DND-41 (cell line): Measurements from ENCODE around the gene RNF215.
A peak's percentile ranks its signal among the peaks of the same experiment; 100 is the strongest.

Experiments used
- ATAC-seq: fragments of 200-7000 bp; cut with Tn5 transposase; 3 replicates; pipeline ENCODE4 v1.9.1; 2021; ENCODE audit warnings: low read depth; ENCODE audit not compliant: insufficient read depth
- DNase-seq: peaks from one replicate; pipeline ENCODE4 v3.0.0-alpha.2; 2020
- H2AFZ ChIP-seq: 2 replicates; pipeline ENCODE4 v1.6.0; 2012; ENCODE audit warnings: low read depth, low read length
- H3K27ac ChIP-seq: 2 replicates; pipeline ENCODE4 v1.5.1; 2012; ENCODE audit warnings: low read length, inconsistent platforms
- H3K27me3 ChIP-seq: fragments of 200-600 bp; sonication (generic); 2 replicates; pipeline ENCODE4 v1.6.0; 2012; ENCODE audit warnings: low read length, mild to moderate bottlenecking, inconsistent platforms; ENCODE audit not compliant: insufficient read depth, poor library complexity
- H3K36me3 ChIP-seq: 2 replicates; pipeline ENCODE4 v1.5.1; 2012; ENCODE audit warnings: low read length, inconsistent platforms; ENCODE audit not compliant: insufficient read depth
- H3K4me1 ChIP-seq: 2 replicates; pipeline ENCODE4 v1.5.1; 2012; ENCODE audit warnings: mild to moderate bottlenecking, low read length; ENCODE audit not compliant: insufficient read depth
- H3K4me2 ChIP-seq: 2 replicates; pipeline ENCODE4 v1.6.0; 2012; ENCODE audit warnings: mild to moderate bottlenecking, moderate library complexity, low read length, inconsistent platforms; ENCODE audit not compliant: insufficient read depth
- H3K4me3 ChIP-seq, 2 experiments: fragments of 200-600 bp in 1 of 2; shearing (Covaris generic) in 1 of 2; 2 replicates each; pipeline ENCODE4 v1.5.1; 2012 to 2016; ENCODE audit warnings: inconsistent platforms in 2 of 2, low read length in 2 of 2, mild to moderate bottlenecking in 2 of 2, low read depth in 1 of 2, moderate library complexity in 1 of 2
- H3K79me2 ChIP-seq: 2 replicates; pipeline ENCODE4 v1.6.0; 2012; ENCODE audit warnings: low read length, inconsistent platforms; ENCODE audit not compliant: insufficient read depth
- H3K9ac ChIP-seq: 2 replicates; pipeline ENCODE4 v1.6.0; 2012; ENCODE audit warnings: low read depth, mild to moderate bottlenecking, inconsistent platforms, low read length, moderate library complexity
- H3K9me3 ChIP-seq: 2 replicates; pipeline ENCODE4 v1.5.1; 2012; ENCODE audit warnings: low read length, moderate library complexity, mild to moderate bottlenecking, inconsistent platforms; ENCODE audit not compliant: insufficient read depth, severe bottlenecking
- H4K20me1 ChIP-seq: 2 replicates; pipeline ENCODE4 v1.6.0; 2012; ENCODE audit warnings: low read length; ENCODE audit not compliant: insufficient read depth
- EZH2 ChIP-seq: IDR thresholded peaks from 3 replicates; pipeline ENCODE4 v1.6.1; 2012; ENCODE audit warnings: borderline replicate concordance, low read depth, mild to moderate bottlenecking, moderate library complexity, low read length, inconsistent platforms; ENCODE audit not compliant: severe bottlenecking
- TF ChIP-seq, protein P1 (sequence below): IDR thresholded peaks from 2 replicates; pipeline ENCODE4 v1.5.1; 2012; ENCODE audit warnings: borderline replicate concordance, low read length, moderate library complexity, mild to moderate bottlenecking; ENCODE audit not compliant: poor library complexity, severe bottlenecking; ENCODE audit errors: extremely low read depth

RNF215 gene

DNA sequence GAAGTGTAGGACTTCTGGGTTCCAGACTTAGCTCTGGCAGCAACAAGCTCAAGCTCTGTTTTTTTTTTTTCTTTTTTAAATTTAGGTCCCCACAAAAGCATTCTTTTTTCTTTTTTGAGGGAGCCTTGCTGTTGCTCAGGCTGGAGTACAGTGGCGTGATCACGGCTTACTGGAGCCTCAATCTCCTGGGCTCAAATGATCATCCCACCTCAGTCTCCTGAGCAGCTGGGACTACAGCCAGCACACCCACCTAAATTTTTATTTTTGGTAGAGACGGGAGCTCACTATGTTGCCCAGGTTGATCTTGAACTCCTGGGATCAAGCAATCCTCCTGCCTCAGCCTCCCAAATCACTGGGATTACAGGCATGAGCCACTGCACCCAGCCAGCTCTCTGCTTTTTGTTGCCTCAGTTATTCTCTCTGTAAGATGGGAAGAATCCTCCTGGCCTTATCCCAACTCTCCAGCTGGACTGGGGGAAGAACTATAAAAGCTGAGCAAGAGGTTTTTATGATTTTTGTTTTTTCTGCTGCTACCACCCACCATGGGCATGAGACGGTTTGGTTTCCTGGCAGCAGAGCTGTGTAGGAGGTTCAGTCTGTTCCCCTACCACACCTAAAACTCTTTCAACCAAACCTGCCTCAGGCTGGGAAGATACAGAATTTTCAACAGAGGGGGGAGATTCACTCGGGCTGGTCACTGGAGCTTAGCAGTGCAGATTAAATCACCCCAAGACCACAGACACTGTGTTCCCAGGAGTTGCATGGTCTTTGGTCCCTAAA, 26.7 kb upstream of the RNF215 start:
- H3K4me3 ChIP-seq, result no peak overlapping the region
- no peaks in the 10 kb centered on the region for H3K9me3 ChIP-seq
- H3K27me3 ChIP-seq, result no peaks in the 10 kb centered on the region
- 0 out of 2 replicates have a peak, but pooled peaks cover 2% of the 10 kb centered on the region for H4K20me1 ChIP-seq
- TF ChIP-seq, protein P1, sequence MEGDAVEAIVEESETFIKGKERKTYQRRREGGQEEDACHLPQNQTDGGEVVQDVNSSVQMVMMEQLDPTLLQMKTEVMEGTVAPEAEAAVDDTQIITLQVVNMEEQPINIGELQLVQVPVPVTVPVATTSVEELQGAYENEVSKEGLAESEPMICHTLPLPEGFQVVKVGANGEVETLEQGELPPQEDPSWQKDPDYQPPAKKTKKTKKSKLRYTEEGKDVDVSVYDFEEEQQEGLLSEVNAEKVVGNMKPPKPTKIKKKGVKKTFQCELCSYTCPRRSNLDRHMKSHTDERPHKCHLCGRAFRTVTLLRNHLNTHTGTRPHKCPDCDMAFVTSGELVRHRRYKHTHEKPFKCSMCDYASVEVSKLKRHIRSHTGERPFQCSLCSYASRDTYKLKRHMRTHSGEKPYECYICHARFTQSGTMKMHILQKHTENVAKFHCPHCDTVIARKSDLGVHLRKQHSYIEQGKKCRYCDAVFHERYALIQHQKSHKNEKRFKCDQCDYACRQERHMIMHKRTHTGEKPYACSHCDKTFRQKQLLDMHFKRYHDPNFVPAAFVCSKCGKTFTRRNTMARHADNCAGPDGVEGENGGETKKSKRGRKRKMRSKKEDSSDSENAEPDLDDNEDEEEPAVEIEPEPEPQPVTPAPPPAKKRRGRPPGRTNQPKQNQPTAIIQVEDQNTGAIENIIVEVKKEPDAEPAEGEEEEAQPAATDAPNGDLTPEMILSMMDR, result no peak
- no peak overlapping the region; the same call in 1 of the 2 replicates for H3K27ac ChIP-seq
- no peak overlapping the region for H3K9ac ChIP-seq
- no peak overlapping the region for H2AFZ ChIP-seq
- no peak overlapping the region for H3K4me2 ChIP-seq
- DNase-seq (no peak), ATAC-seq (no peak)
- peaks cover 96% of the 10 kb centered on the region for H3K36me3 ChIP-seq
- H3K79me2 ChIP-seq, result no peaks in the 10 kb centered on the region
- H3K4me1 ChIP-seq, result no peaks in the 10 kb centered on the region

DNA sequence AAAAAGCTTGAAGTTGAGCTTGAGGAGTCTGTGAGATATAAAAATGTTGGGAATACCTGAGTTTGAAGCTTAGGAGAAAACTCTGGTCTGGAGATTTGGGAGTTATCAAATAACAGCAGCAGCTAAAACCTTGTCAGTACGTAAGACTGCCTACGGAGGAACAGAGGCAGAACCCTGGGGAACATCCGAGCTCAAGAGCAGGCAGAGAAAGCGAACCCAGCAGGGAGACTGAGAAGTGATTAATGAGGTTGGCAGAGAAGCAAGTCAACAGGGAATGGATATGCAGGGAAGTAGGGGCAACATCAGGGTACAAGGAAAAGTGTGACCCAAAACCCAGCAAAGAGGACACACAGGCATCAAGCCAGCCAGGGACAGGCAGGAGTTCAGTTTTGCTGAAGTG, 25.8 kb upstream of the RNF215 start:
- Histone ChIP-seq H2AFZ (no peak overlapping the region), H3K27ac (no peak overlapping the region), H3K4me2 (no peak overlapping the region), H3K4me1 (no peaks in the 10 kb centered on the region), H3K4me3 (no peak overlapping the region), H3K27me3 (no peaks in the 10 kb centered on the region), H3K79me2 (no peaks in the 10 kb centered on the region), H3K9ac (no peak overlapping the region), H3K36me3 (peaks cover 96% of the 10 kb centered on the region), H4K20me1 (0 out of 2 replicates have a peak, but pooled peaks cover 2% of the 10 kb centered on the region), H3K9me3 (no peaks in the 10 kb centered on the region)
- TF ChIP-seq, protein P1, result no peak
- TF ChIP-seq EZH2, result no peak
- no peak for ATAC-seq
- DNase-seq, result no peak

DNA sequence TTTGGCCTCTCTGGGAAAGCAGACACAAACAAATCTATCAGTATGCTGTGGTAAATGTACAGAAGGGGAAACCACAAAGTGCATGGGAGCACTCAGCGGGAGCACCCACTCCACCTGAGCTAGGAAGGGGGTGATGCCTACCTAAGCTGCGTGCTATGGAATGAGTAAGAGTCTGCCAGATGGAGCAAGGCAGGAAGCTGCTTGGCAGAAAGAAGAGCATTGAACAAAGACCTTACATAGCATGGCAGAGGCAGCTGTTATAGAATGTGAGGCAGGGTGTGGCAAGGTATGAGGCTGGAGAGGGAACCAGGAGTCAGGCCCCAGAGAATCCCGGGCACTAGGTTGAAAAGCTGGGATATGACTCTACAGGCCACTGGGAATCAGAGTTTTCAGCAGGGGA, 24.6 kb upstream of the RNF215 start:
- Histone ChIP-seq H3K4me1 (no peaks in the 10 kb centered on the region), H3K27me3 (no peaks in the 10 kb centered on the region), H3K9ac (no peak overlapping the region), H3K4me3 (no peak overlapping the region), H3K27ac (no peak overlapping the region), H3K9me3 (no peaks in the 10 kb centered on the region), H3K4me2 (no peak overlapping the region), H3K79me2 (no peaks in the 10 kb centered on the region), H2AFZ (no peak overlapping the region), H3K36me3 (peaks cover 96% of the 10 kb centered on the region), H4K20me1 (0 out of 2 replicates have a peak, but pooled peaks cover 2% of the 10 kb centered on the region)
- no peak for TF ChIP-seq EZH2
- TF ChIP-seq, protein P1, result no peak
- ATAC-seq, result peak; percentile 31; the same call in 1 of the 3 replicates
- DNase-seq, result no peak
